ENCODE measurements around the gene NTF3. TPM values are rescaled to one million over a fixed set of nuclear protein-coding genes. Genes with fewer than 3 reads are reported as not detected.

NTF3 gene
- total RNA-seq, 2 donors from 2014 or later: 0.71 to 4.1 TPM

DNA sequence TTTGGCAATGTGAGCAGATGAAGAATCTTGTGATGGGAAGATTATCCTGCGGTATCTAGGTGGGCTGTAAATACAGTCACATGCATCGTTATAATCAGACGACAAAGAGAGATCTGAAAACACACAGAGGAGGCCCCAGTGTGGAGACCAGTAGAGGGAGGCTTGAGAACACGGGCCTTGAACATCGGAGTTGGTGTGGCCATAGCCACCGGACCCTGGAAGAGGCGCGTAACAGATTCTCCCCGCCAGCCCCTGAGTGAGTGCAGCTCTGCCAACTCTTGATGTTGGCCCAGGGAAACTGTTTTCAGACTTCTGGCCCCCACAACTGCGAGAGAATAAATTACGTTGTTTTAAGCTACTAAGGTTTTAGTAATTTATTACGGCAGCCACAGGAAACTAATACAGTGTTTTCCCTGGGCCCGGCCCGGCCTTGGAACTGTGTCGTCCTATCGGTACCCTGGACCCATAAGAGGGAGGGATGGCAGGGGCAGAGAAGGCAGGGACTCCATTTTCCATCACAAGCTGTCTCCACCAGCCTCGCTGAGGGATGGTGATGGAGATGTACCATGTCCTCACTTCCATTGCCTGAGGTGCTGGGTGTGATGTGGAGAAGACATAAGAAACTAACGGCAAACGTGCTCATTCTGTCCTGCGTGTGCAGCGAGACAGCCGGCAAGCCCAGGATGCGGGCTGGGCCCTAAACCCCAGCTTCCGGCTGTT lies 91.6 kb downstream of the NTF3 start:
- Histone ChIP-seq H3K9me3 (ENCODE audit: control insufficient read depth, low read length) (no peaks in the 10 kb centered on the region), H3K9ac (ENCODE audit: extremely low read depth, low read length, poor library complexity, severe bottlenecking) (no peak overlapping the region), H3K4me3 (ENCODE audit: low read length) (no peak overlapping the region), H3K36me3 (ENCODE audit: control insufficient read depth, insufficient read depth, low read length) (no peaks in the 10 kb centered on the region), H3K27ac (ENCODE audit: low read depth, low read length) (no peak overlapping the region), H3K27me3 (ENCODE audit: control insufficient read depth, insufficient read depth, low read length, poor library complexity, severe bottlenecking) (no peaks in the 10 kb centered on the region), H3K4me1 (ENCODE audit: control insufficient read depth, insufficient read depth, low read length) (peaks cover under 1% of the 10 kb centered on the region)
- Mint-ChIP-seq H3K4me3 (no peak overlapping the region), H3K27me3 (ENCODE audit: insufficient read depth) (peaks cover 12% of the 10 kb centered on the region), H3K4me1 (peaks cover 4% of the 10 kb centered on the region), H3K27ac (no peak overlapping the region), H3K36me3 (ENCODE audit: low read depth) (no peaks in the 10 kb centered on the region), H3K9me3 (no peaks in the 10 kb centered on the region)
- 87 to 92% methylated on average over 19 to 24 of the region's 24 CpGs for whole genome bisulfite sequencing, 2 experiments (ENCODE audit: insufficient coverage in 1 of 2, insufficient read length in 1 of 2)
- TF ChIP-seq, protein P1, sequence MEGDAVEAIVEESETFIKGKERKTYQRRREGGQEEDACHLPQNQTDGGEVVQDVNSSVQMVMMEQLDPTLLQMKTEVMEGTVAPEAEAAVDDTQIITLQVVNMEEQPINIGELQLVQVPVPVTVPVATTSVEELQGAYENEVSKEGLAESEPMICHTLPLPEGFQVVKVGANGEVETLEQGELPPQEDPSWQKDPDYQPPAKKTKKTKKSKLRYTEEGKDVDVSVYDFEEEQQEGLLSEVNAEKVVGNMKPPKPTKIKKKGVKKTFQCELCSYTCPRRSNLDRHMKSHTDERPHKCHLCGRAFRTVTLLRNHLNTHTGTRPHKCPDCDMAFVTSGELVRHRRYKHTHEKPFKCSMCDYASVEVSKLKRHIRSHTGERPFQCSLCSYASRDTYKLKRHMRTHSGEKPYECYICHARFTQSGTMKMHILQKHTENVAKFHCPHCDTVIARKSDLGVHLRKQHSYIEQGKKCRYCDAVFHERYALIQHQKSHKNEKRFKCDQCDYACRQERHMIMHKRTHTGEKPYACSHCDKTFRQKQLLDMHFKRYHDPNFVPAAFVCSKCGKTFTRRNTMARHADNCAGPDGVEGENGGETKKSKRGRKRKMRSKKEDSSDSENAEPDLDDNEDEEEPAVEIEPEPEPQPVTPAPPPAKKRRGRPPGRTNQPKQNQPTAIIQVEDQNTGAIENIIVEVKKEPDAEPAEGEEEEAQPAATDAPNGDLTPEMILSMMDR (conservative IDR thresholded peaks at IDR 0.05): no peak
- peak; percentile 24 for DNase-seq

DNA sequence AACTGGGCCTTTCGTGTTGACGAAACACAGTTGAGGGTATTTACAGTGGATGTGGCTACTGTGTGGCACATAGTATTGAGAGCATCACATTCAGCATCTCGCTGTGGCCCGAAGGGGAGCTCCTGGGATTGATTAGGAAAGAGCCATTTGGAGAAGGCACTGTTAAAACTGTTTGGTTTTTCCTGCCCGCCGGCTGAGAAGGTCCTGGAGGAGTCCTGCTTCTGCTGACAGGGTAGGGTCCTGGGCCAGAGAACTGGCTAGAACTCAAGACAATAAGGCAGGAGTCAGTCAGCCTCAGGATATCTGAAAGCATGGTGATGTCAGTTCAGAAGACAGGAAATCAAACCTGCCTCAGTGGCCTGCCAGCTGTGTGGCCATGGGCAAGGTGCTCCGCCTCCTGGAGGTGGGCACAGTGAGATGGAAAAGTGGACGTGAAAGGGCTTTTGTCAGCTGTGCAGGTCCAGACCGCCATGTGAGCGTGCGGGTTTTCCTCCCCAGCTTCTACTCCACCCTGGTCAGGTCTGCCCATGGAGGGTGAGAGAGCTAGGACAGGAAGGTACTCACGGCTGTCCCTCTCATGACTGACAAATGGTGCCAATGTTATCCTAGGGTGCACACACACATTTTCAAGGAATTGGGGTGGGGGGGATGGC lies 92.3 kb downstream of the NTF3 start:
- Histone ChIP-seq H3K36me3 (ENCODE audit: control insufficient read depth, insufficient read depth, low read length) (no peaks in the 10 kb centered on the region), H3K27ac (ENCODE audit: low read depth, low read length) (no peak overlapping the region), H3K4me1 (ENCODE audit: control insufficient read depth, insufficient read depth, low read length) (no peaks in the 10 kb centered on the region), H3K27me3 (ENCODE audit: control insufficient read depth, insufficient read depth, low read length, poor library complexity, severe bottlenecking) (no peaks in the 10 kb centered on the region), H3K9me3 (ENCODE audit: control insufficient read depth, low read length) (no peaks in the 10 kb centered on the region), H3K9ac (ENCODE audit: extremely low read depth, low read length, poor library complexity, severe bottlenecking) (no peak overlapping the region), H3K4me3 (ENCODE audit: low read length) (no peak overlapping the region)
- no peak overlapping the region for H3K27ac Mint-ChIP-seq
- no peak overlapping the region for H3K4me3 Mint-ChIP-seq
- no peaks in the 10 kb centered on the region for H3K36me3 Mint-ChIP-seq (ENCODE audit: low read depth)
- WGBS, 2 experiments (ENCODE audit: insufficient coverage in 1 of 2, insufficient read length in 1 of 2): 90 to 98% methylated on average over 7 to 12 of the region's 12 CpGs
- TF ChIP-seq, protein P1 (conservative IDR thresholded peaks at IDR 0.05): no peak
- peak; percentile 31 for DNase-seq
- no peaks in the 10 kb centered on the region for H3K9me3 Mint-ChIP-seq
- no peaks in the 10 kb centered on the region for H3K4me1 Mint-ChIP-seq
- H3K27me3 Mint-ChIP-seq (ENCODE audit: insufficient read depth): peaks cover 12% of the 10 kb centered on the region

DNA sequence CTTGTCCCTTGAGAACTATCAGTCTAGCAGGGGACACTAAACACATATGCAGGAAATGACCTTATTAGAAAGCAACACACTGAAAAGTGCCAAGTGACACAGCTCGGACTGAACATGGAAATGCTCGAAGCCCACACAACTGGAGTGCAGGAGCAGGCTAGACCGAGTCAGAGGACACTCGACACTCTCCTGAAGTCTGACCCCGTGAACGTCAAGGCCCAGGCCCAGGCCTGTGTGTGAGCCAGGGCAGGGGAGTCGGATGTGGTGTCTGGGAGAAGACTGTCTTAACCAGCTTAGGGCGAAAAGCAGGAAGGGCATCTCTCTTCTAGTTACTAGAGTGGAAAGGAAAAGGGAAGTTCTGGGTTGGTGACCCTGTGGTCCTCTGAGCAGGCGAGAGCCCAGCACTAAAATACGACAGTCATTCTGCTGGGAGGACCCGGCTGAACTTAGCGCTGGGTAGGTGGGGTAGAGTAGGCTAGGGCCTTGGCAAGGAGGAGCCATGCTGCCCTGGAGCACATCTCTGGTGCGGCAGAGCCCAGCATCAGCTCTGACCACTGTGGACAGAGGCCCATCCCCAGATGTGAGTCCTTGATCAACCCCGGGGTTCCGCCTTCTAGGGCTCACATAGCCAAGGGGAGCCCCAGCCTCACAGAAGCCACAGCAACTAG lies 93.0 kb downstream of the NTF3 start:
- no peaks in the 10 kb centered on the region for H3K4me1 ChIP-seq (ENCODE audit: control insufficient read depth, insufficient read depth, low read length)
- peaks cover 12% of the 10 kb centered on the region for H3K27me3 Mint-ChIP-seq (ENCODE audit: insufficient read depth)
- no peaks in the 10 kb centered on the region for H3K36me3 ChIP-seq (ENCODE audit: control insufficient read depth, insufficient read depth, low read length)
- no peak overlapping the region for H3K9ac ChIP-seq (ENCODE audit: extremely low read depth, low read length, poor library complexity, severe bottlenecking)
- no peaks in the 10 kb centered on the region for H3K36me3 Mint-ChIP-seq (ENCODE audit: low read depth)
- 94 to 99% methylated on average over 11 to 15 of the region's 15 CpGs for WGBS, 2 experiments (ENCODE audit: insufficient coverage in 1 of 2, insufficient read length in 1 of 2)
- H3K9me3 ChIP-seq (ENCODE audit: control insufficient read depth, low read length): no peaks in the 10 kb centered on the region
- H3K9me3 Mint-ChIP-seq: no peaks in the 10 kb centered on the region
- no peak overlapping the region for H3K27ac ChIP-seq (ENCODE audit: low read depth, low read length)
- H3K27me3 ChIP-seq (ENCODE audit: control insufficient read depth, insufficient read depth, low read length, poor library complexity, severe bottlenecking): no peaks in the 10 kb centered on the region
- H3K4me1 Mint-ChIP-seq: no peaks in the 10 kb centered on the region
- no peak overlapping the region for H3K27ac Mint-ChIP-seq
- peak; percentile 40 for DNase-seq
- H3K4me3 ChIP-seq (ENCODE audit: low read length): no peak overlapping the region
- TF ChIP-seq, protein P1 (conservative IDR thresholded peaks at IDR 0.05): no peak
- H3K4me3 Mint-ChIP-seq: no peak overlapping the region
